CD4-positive, alpha-beta T cell (primary cell): ENCODE data around the gene OMA1. TPM values are rescaled to one million over a fixed set of nuclear protein-coding genes. Genes with fewer than 3 reads are reported as not detected.

Experiments used
- ATAC-seq: fragments of 200-7000 bp; cut with Tn5 transposase; one replicate; pipeline ENCODE4 v1.10.0; 2022; ENCODE audit warnings: mild to moderate bottlenecking; ENCODE audit not compliant: poor library complexity
- CTCF ChIA-PET: fragments of 350-600 bp; sonication (Branson Sonifier 250); formaldehyde crosslinking; loops from one replicate; lab custom pipeline; 2021; ENCODE audit warnings: antibody characterized with exemption, inconsistent platforms; lab: Charles Lee
- POLR2A ChIA-PET: fragments of 350-600 bp; sonication (Branson Sonifier 250); formaldehyde crosslinking; loops from one replicate; lab custom pipeline; 2021; ENCODE audit warnings: antibody characterized with exemption, inconsistent platforms; lab: Charles Lee
- DNase-seq, 14 experiments: peaks; one replicate each; pipeline ENCODE4 v3.0.0-alpha.2; 2013 to 2020; ENCODE audit warnings: mixed read lengths in 2 of 14
- H3K27ac ChIP-seq, 2 donors: one replicate each; pipeline versions ENCODE4 v1.5.1 to v1.7.0; 2013; ENCODE audit warnings: low read length in 2 of 2, low read depth in 1 of 2, mild to moderate bottlenecking in 1 of 2
- H3K27me3 ChIP-seq, 2 experiments: 1 replicate in 1 of 2; 2 replicates in 1 of 2; pipeline versions ENCODE4 v1.6.1 to v1.7.0; 2013; ENCODE audit warnings: low read length in 2 of 2, control low read depth in 1 of 2, mild to moderate bottlenecking in 1 of 2, moderate library complexity in 1 of 2; ENCODE audit not compliant: insufficient read depth in 2 of 2, control insufficient read depth in 1 of 2
- H3K36me3 ChIP-seq: one replicate; pipeline ENCODE4 v1.6.1; 2013; ENCODE audit warnings: low read length, control low read depth; ENCODE audit not compliant: insufficient read depth
- H3K4me1 ChIP-seq: one replicate; pipeline ENCODE4 v1.6.1; 2013; ENCODE audit warnings: low read length, control low read depth; ENCODE audit not compliant: insufficient read depth
- H3K4me3 ChIP-seq: one replicate; pipeline ENCODE4 v1.5.1; 2013; ENCODE audit warnings: mild to moderate bottlenecking, low read length, moderate library complexity
- H3K9me3 ChIP-seq, 2 experiments: 1 replicate in 1 of 2; 2 replicates in 1 of 2; pipeline versions ENCODE4 v1.6.1 to v1.7.0; 2013; ENCODE audit warnings: low read length in 2 of 2, mild to moderate bottlenecking in 2 of 2, control low read depth in 1 of 2, moderate library complexity in 1 of 2; ENCODE audit not compliant: control insufficient read depth in 1 of 2, insufficient read depth in 1 of 2
- H3K27ac Mint-ChIP-seq: one replicate; pipeline ENCODE4 v1.8.0; 2020; ENCODE audit warnings: mixed read lengths
- H3K27me3 Mint-ChIP-seq: one replicate; pipeline ENCODE4 v1.8.0; 2021; ENCODE audit warnings: mixed read lengths
- H3K36me3 Mint-ChIP-seq: one replicate; pipeline ENCODE4 v1.8.0; 2021; ENCODE audit warnings: low read depth, mixed read lengths
- H3K4me1 Mint-ChIP-seq: one replicate; pipeline ENCODE4 v1.8.0; 2021; ENCODE audit warnings: low read depth, mixed read lengths
- H3K4me3 Mint-ChIP-seq: one replicate; pipeline ENCODE4 v1.8.0; 2020; ENCODE audit warnings: mild to moderate bottlenecking, mixed read lengths
- H3K9me3 Mint-ChIP-seq: one replicate; pipeline ENCODE4 v1.8.0; 2020; ENCODE audit warnings: mixed read lengths
- intact Hi-C, 2 experiments: fragments of 100-400 bp; cut with DNase I in 1 of 2; cut with micrococcal nuclease in 1 of 2; formaldehyde crosslinking; loops; one replicate each; pipeline versions ENCODE4 v1.15.1 to v1.9.0; 2023 to 2025; cut with DNase I, micrococcal nuclease
- total RNA-seq, 174 experiments: library from RNA in 2 of 174; stranded (reverse) in 2 of 174; gene quantifications; one replicate each; pipeline ENCODE4 v1.2.3 and lab custom pipeline; 2021 to 2026
- TF ChIP-seq, protein P1 (sequence below): fragments of 200-600 bp; IDR thresholded peaks from one replicate; pipeline ENCODE4 v1.8.0; 2022; ENCODE audit warnings: antibody characterized with exemption, mild to moderate bottlenecking

OMA1 gene
- total RNA-seq, 2 experiments from 2014 or later = 23.7 to 27.7 TPM

DNA sequence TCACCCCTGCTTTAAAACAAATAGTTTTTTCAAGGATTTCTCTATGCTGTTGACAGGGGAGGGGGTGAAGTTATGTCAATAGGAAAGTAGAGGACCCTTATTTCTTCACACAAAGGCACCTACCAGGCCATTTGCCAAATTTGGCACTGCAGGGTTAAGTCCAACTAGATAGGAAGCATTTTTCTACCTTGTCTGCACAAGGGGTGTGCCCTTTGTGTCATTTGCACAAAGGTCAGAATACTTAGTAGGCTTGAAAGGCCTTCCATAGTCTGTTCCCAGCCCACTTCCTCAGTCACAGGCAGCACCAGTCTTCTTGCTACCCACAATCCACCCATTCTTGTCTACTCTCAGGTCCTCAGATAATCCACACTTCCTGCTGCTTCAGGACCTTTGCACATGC is 23.6 kb upstream of the OMA1 start:
- Mint-ChIP-seq H3K4me3 (no peak overlapping the region), H3K36me3 (no peaks in the 10 kb centered on the region), H3K27me3 (peaks cover 73% of the 10 kb centered on the region), H3K27ac (no peak overlapping the region), H3K9me3 (no peaks in the 10 kb centered on the region), H3K4me1 (peaks cover 13% of the 10 kb centered on the region)
- ChIA-PET CTCF (no interaction called here), POLR2A (no interaction called here)
- ATAC-seq (no peak), DNase-seq (no peak)
- Histone ChIP-seq H3K4me3 (no peak overlapping the region), H3K27ac (no peak overlapping the region), H3K27me3 (peaks cover 8 to 12% of the 10 kb centered on the region in 2 experiments), H3K4me1 (peaks cover 5% of the 10 kb centered on the region), H3K36me3 (no peaks in the 10 kb centered on the region), H3K9me3 (no peaks in the 10 kb centered on the region)
- intact Hi-C loops = no loop called here
- TF ChIP-seq, protein P1, sequence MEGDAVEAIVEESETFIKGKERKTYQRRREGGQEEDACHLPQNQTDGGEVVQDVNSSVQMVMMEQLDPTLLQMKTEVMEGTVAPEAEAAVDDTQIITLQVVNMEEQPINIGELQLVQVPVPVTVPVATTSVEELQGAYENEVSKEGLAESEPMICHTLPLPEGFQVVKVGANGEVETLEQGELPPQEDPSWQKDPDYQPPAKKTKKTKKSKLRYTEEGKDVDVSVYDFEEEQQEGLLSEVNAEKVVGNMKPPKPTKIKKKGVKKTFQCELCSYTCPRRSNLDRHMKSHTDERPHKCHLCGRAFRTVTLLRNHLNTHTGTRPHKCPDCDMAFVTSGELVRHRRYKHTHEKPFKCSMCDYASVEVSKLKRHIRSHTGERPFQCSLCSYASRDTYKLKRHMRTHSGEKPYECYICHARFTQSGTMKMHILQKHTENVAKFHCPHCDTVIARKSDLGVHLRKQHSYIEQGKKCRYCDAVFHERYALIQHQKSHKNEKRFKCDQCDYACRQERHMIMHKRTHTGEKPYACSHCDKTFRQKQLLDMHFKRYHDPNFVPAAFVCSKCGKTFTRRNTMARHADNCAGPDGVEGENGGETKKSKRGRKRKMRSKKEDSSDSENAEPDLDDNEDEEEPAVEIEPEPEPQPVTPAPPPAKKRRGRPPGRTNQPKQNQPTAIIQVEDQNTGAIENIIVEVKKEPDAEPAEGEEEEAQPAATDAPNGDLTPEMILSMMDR = no peak

DNA sequence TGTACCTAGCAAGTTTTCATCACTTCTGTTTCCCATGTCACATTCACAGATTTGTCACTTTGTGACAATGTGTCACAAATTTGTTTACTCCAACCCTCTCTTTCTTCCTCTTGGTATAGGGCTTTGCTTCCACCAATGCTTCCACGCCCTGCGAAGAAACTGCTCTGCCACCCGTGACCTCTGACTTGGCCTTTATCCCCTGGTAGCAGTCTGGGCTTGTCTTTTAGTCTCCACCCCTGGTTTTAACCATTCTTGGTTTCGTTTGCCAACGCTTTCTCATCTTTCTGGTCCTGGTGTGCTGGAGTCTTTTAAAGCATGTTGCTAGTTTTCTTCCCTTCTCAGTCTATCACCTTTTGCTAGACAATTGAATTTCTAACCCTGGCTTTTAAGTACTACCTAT is 22.4 kb upstream of the OMA1 start:
- H3K9me3 Mint-ChIP-seq = no peaks in the 10 kb centered on the region
- ChIA-PET CTCF (interaction anchor here (0.6 kb wide), 1 partner anchor 27 kb away, joined by 3 read pairs; no protein-coding TSS in a partner anchor), POLR2A (no interaction called here)
- DNase-seq (no peak), ATAC-seq (no peak)
- no peak overlapping the region for H3K4me3 Mint-ChIP-seq
- Histone ChIP-seq H3K4me3 (no peak overlapping the region), H3K27me3 (peaks cover 6 to 10% of the 10 kb centered on the region in 2 experiments), H3K9me3 (no peaks in the 10 kb centered on the region), H3K4me1 (peaks cover 1% of the 10 kb centered on the region), H3K36me3 (no peaks in the 10 kb centered on the region), H3K27ac (no peak overlapping the region)
- intact Hi-C loops = no loop called here
- H3K27me3 Mint-ChIP-seq = peaks cover 64% of the 10 kb centered on the region
- no peak overlapping the region for H3K27ac Mint-ChIP-seq
- TF ChIP-seq, protein P1 = no peak
- H3K4me1 Mint-ChIP-seq = peaks cover 9% of the 10 kb centered on the region
- no peaks in the 10 kb centered on the region for H3K36me3 Mint-ChIP-seq

DNA sequence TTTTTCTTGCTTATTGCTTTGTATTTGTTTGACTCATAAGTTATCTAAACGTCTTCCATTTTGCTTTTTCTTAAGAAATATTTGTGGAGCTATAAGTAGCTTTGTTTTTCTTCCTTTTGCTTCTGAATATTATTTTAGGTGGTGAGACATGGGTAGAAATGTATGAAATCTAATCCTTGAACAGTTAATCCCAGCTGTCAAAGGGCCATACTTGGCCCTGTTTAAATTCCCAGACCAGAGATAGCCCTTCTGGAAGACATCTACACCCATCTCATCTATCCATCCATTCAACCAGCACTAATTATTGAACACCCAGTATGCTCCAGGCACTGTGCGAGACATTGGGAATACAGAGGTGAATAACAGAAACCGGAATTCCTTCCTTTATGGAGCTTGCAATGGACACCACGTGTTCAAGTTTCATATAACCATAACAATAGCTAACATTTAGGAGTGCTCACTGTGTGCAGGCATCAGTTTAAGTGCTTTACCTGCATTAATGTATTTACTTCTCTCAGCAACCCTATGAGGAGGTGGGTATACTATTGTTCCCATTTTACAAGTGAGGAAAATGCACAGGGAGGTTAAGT is 21.8 kb upstream of the OMA1 start:
- H3K4me3 Mint-ChIP-seq = no peak overlapping the region
- Histone ChIP-seq H3K9me3 (no peaks in the 10 kb centered on the region), H3K4me1 (no peaks in the 10 kb centered on the region), H3K27ac (no peak overlapping the region), H3K4me3 (no peak overlapping the region), H3K36me3 (no peaks in the 10 kb centered on the region), H3K27me3 (peaks cover 6 to 10% of the 10 kb centered on the region in 2 experiments)
- H3K4me1 Mint-ChIP-seq = peaks cover 4% of the 10 kb centered on the region
- intact Hi-C loops = no loop called here
- POLR2A ChIA-PET = interaction anchor here (0.6 kb wide), 1 partner anchor 1261 kb away, joined by 3 read pairs; no protein-coding TSS in a partner anchor
- DNase-seq (no peak), ATAC-seq (no peak)
- TF ChIP-seq, protein P1 = no peak
- no peaks in the 10 kb centered on the region for H3K9me3 Mint-ChIP-seq
- H3K36me3 Mint-ChIP-seq = no peaks in the 10 kb centered on the region
- H3K27me3 Mint-ChIP-seq = peaks cover 64% of the 10 kb centered on the region
- CTCF ChIA-PET = no interaction called here
- no peak overlapping the region for H3K27ac Mint-ChIP-seq
